Measurements from ENCODE around the gene SPDYE5.

Gene SPDYE5

DNA sequence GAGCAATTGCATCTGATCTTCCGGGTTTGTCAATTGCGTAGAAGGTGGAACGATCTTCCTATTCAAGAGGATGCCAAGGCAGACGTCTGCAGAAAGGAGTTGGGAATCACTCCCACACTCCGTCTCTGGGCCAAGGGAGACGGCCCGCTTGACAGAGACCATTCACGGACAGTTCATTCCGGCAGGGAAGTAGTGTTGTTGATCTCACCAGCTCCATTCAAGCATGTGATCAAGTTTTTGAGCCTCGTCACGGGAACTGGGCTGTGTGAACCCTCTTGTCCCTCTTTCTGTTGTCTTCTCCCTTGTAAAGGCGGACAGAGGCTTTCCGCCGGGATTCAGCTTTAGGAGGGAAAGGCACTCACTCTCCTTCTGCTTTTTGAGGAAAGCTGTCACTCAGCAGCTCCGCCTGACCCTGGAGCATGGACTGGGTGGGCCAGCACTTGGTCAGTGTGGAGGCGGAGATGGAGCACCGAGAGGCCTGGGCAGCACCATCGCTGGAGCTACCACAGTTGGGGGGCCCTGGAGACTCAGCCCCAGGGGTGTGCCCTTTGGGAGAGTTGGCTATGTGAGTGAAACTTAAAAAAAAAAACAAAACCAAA is 44.9 kb downstream of the SPDYE5 start:
- no peak for DNase-seq (ENCODE audit: low read depth in 2 of 2)

DNA sequence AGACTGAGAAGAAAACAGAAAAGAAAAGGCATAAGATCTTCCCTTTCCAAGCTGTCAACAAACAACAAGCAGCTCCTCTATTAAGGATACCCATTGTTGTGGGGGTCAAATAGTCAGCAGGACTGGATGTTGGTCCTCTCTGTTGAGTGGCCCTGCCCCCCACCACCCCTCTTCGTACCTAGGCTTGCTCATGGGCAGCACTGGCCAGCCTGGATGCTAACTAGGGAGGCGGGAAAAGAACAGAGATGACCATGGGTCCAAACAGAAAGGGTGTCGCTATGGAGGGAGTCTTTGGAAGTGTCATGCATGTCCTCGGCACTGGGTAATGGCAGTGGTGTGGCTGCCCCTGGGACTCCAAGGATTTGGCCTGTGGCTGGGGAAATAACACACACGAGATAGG is 45.6 kb downstream of the SPDYE5 start:
- no peak for DNase-seq (ENCODE audit: low read depth in 2 of 2)

DNA sequence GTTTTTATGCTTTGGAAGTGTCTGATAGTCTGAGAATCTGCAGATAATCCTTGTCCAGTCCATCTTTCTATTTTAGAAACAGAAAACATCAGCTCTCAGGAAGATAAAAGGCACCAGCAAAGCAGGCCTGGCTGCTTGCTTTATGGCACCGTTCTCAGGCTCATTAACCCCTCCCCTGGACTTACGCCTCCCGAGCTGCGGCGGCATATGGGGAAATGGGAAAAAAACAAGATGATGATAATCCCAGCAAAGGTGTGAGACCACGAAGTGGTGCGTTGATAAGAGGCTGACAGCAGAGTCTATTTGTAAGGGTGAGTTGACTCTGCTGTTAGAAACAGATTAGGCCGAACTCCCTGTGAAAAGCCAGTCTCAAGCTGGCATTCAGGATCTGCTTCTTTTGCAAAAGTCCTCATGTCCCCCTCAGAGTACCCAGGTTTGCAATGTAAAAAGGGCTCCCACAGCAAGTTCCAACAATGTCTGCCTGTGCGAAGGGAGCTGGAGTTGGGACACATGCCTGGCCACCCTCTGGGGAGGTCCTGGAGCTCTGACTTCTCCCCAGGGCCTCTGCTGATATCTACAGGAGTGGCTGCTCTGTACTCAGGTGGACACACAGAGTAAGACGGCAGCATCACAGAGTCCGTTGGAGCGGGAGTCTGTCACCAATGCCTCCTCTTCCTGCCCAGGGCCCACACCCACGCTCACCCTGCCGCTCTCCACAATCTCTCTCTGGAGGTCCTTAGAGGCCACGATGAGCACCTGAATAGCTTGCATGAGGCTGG is 54.3 kb downstream of the SPDYE5 start:
- no peak for DNase-seq (ENCODE audit: low read depth in 2 of 2)

Data from stimulated activated CD4-positive, alpha-beta T cell treated with anti-CD3 and anti-CD28 coated beads, Interleukin-15, amount 100 ng/mL, for 48 hours (primary cell).